Fibroblast of pulmonary artery (primary cell): ENCODE measurements around the gene KRTAP8-1.

Experiments
- DNase-seq: peaks from one replicate; pipeline ENCODE4 v3.0.0-alpha.2; 2010; ENCODE audit warnings: low read depth
- H3K4me3 ChIP-seq: replicated peaks from 2 replicates; pipeline ENCODE4 v1.5.1; 2011; ENCODE audit warnings: low read depth, mild to moderate bottlenecking, control low read depth, low read length, moderate library complexity
- CTCF ChIP-seq: IDR thresholded peaks from 2 replicates; pipeline ENCODE4 v1.5.1; 2011; ENCODE audit warnings: mild to moderate bottlenecking, control low read depth, low read length, inconsistent platforms; ENCODE audit errors: missing control alignments

KRTAP8-1 gene

GRCh38 chr21:30829659-30830058 is 16.6 kb upstream of the KRTAP8-1 start, which contains the start of gene KRTAP7-1:
Gene KRTAP7-1, minus strand, starts transcription at chr21:30829759. Its CDS starts 61 bp downstream, at chr21:30829698.
- no peak for TF ChIP-seq CTCF
- no peak within 1 kb of the TSS for H3K4me3 ChIP-seq
- no peak for DNase-seq

GRCh38 chr21:30818837-30819610 is 6.0 kb upstream of the KRTAP8-1 start:
- DNase-seq: no peak
- TF ChIP-seq CTCF: no peak
- H3K4me3 ChIP-seq: no peak overlapping the region

GRCh38 chr21:30800605-30801004 is 12.5 kb downstream of the KRTAP8-1 start:
- TF ChIP-seq CTCF: no peak

GRCh38 chr21:30793581-30794314 is 19.3 kb downstream of the KRTAP8-1 start:
- no peak for DNase-seq
- no peak overlapping the region for H3K4me3 ChIP-seq
- TF ChIP-seq CTCF: no peak

More at GRCh38 chr21:30800605-30801004, 12.5 kb downstream of the KRTAP8-1 start:
- H3K4me3 ChIP-seq: no peak overlapping the region
- no peak for DNase-seq

- no peak for TF ChIP-seq CTCF
- no peak overlapping the region for H3K4me3 ChIP-seq
- DNase-seq: no peak
These were observed 33.8 kb downstream of the KRTAP8-1 start for GRCh38 chr21:30779249-30779648.

GRCh38 chr21:30769724-30770431 is 43.2 kb downstream of the KRTAP8-1 start:
- no peak overlapping the region for H3K4me3 ChIP-seq
- no peak for TF ChIP-seq CTCF
- DNase-seq: no peak
